ENCODE data around the gene ZNF841.
"Not testable (repeated sequence)": the region's sequence is repeated elsewhere in the genome, so short reads cannot be mapped to it uniquely, and the experiment has no call there.

Gene ZNF841

GRCh38 chr19:52099497-52100138, 4.1 kb upstream of the ZNF841 start:
- Mint-ChIP-seq H3K4me3 (no peak overlapping the region), H3K27ac (no peak overlapping the region), H3K36me3 (peaks cover 9% of the 10 kb centered on the region), H3K4me1 (peaks cover 7% of the 10 kb centered on the region), H3K9me3 (peaks cover 14% of the 10 kb centered on the region), H3K27me3 (no peaks in the 10 kb centered on the region)
- ATAC-seq: no peak

GRCh38 chr19:52096416-52096815, 851 bp upstream of the ZNF841 start:
- Mint-ChIP-seq H3K4me1 (peaks cover 31% of the 10 kb centered on the region), H3K36me3 (peaks cover 41% of the 10 kb centered on the region), H3K9me3 (peaks cover 26% of the 10 kb centered on the region), H3K27ac (peak overlapping the region; percentile 96)
- not testable (repeated sequence) for H3K27me3 Mint-ChIP-seq, ATAC-seq, H3K4me3 Mint-ChIP-seq

- peak overlapping the region; percentile 94 for H3K4me3 Mint-ChIP-seq
- H3K27me3 Mint-ChIP-seq: no peaks in the 10 kb centered on the region
- no peak for ATAC-seq
- H3K36me3 Mint-ChIP-seq: peaks cover 58% of the 10 kb centered on the region
- H3K4me1 Mint-ChIP-seq: peaks cover 42% of the 10 kb centered on the region
- H3K9me3 Mint-ChIP-seq: peaks cover 34% of the 10 kb centered on the region
- peak overlapping the region; percentile 96 for H3K27ac Mint-ChIP-seq
Observed at GRCh38 chr19:52094526-52095130, 937 bp downstream of the ZNF841 start.

- Mint-ChIP-seq H3K4me3 (no peak overlapping the region), H3K27ac (no peak overlapping the region), H3K9me3 (peaks cover 45% of the 10 kb centered on the region), H3K4me1 (peaks cover 12% of the 10 kb centered on the region), H3K27me3 (no peaks in the 10 kb centered on the region), H3K36me3 (peaks cover 98% of the 10 kb centered on the region)
- no peak for ATAC-seq
Observed at GRCh38 chr19:52086481-52086880, 9.1 kb downstream of the ZNF841 start.

- Mint-ChIP-seq H3K27me3 (no peaks in the 10 kb centered on the region), H3K27ac (no peak overlapping the region), H3K4me3 (no peak overlapping the region), H3K9me3 (peaks cover 44% of the 10 kb centered on the region), H3K36me3 (peaks cover 96% of the 10 kb centered on the region), H3K4me1 (no peaks in the 10 kb centered on the region)
- no peak for ATAC-seq
Observed at GRCh38 chr19:52070496-52070895, 25.1 kb downstream of the ZNF841 start.

- H3K27me3 Mint-ChIP-seq: no peaks in the 10 kb centered on the region
- H3K36me3 Mint-ChIP-seq: peaks cover 96% of the 10 kb centered on the region
- peaks cover 42% of the 10 kb centered on the region for H3K9me3 Mint-ChIP-seq
- ATAC-seq: no peak
- H3K27ac Mint-ChIP-seq: no peak overlapping the region
- H3K4me1 Mint-ChIP-seq: no peaks in the 10 kb centered on the region
- H3K4me3 Mint-ChIP-seq: no peak overlapping the region
Observed at GRCh38 chr19:52069653-52070052, 25.9 kb downstream of the ZNF841 start.

- peaks cover 89% of the 10 kb centered on the region for H3K36me3 Mint-ChIP-seq
- ATAC-seq: no peak
- H3K27me3 Mint-ChIP-seq: no peaks in the 10 kb centered on the region
- H3K4me1 Mint-ChIP-seq: no peaks in the 10 kb centered on the region
- H3K9me3 Mint-ChIP-seq: peaks cover 37% of the 10 kb centered on the region
- H3K27ac Mint-ChIP-seq: no peak overlapping the region
- no peak overlapping the region for H3K4me3 Mint-ChIP-seq
Observed at GRCh38 chr19:52066258-52066863, 29.2 kb downstream of the ZNF841 start.

- Mint-ChIP-seq H3K4me1 (no peaks in the 10 kb centered on the region), H3K36me3 (peaks cover 89% of the 10 kb centered on the region), H3K9me3 (peaks cover 38% of the 10 kb centered on the region), H3K27ac (no peak overlapping the region), H3K27me3 (no peaks in the 10 kb centered on the region), H3K4me3 (no peak overlapping the region)
- no peak for ATAC-seq
Observed at GRCh38 chr19:52065399-52065798, 30.2 kb downstream of the ZNF841 start.

- H3K27me3 Mint-ChIP-seq, H3K4me1 Mint-ChIP-seq, ATAC-seq, H3K27ac Mint-ChIP-seq, H3K4me3 Mint-ChIP-seq: not testable (repeated sequence)
- Mint-ChIP-seq H3K36me3 (peaks cover 69% of the 10 kb centered on the region), H3K9me3 (peaks cover 57% of the 10 kb centered on the region)
Observed at GRCh38 chr19:52056480-52056879, 39.1 kb downstream of the ZNF841 start.

GRCh38 chr19:52051736-52052135, 43.8 kb downstream of the ZNF841 start:
- peaks cover 46% of the 10 kb centered on the region for H3K9me3 Mint-ChIP-seq
- not testable (repeated sequence) for H3K4me3 Mint-ChIP-seq, ATAC-seq, H3K27ac Mint-ChIP-seq, H3K27me3 Mint-ChIP-seq
- H3K36me3 Mint-ChIP-seq: peaks cover 46% of the 10 kb centered on the region
- peaks cover 18% of the 10 kb centered on the region for H3K4me1 Mint-ChIP-seq

- Mint-ChIP-seq H3K36me3 (peaks cover 47% of the 10 kb centered on the region), H3K4me3 (peak within 1 kb of the TSS; percentile 92), H3K27me3 (no peaks in the 10 kb centered on the region)
Observed at GRCh38 chr19:52048555-52049501, 46.7 kb downstream of the ZNF841 start, which contains the start of gene ZNF432. TSS of gene ZNF432 (minus strand) at chr19:52048838. CDS start at chr19:52046868, 1,970 bp downstream.

GRCh38 chr19:52039169-52039568, 56.4 kb downstream of the ZNF841 start:
- Mint-ChIP-seq H3K9me3 (peaks cover 32% of the 10 kb centered on the region), H3K36me3 (peaks cover 91% of the 10 kb centered on the region), H3K4me1 (no peaks in the 10 kb centered on the region), H3K27ac (no peak overlapping the region), H3K27me3 (no peaks in the 10 kb centered on the region), H3K4me3 (no peak overlapping the region)
- no peak for ATAC-seq

More at GRCh38 chr19:52048555-52049501, 46.7 kb downstream of the ZNF841 start, which contains the start of gene ZNF432:
- Mint-ChIP-seq H3K4me1 (peaks cover 19% of the 10 kb centered on the region), H3K9me3 (peaks cover 25% of the 10 kb centered on the region), H3K27ac (peak within 1 kb of the TSS; percentile 96)
- peak; percentile 97 for ATAC-seq

GRCh38 chr19:52034051-52034728, 61.4 kb downstream of the ZNF841 start:
- Mint-ChIP-seq H3K27ac (no peak overlapping the region), H3K27me3 (no peaks in the 10 kb centered on the region), H3K36me3 (peaks cover 74% of the 10 kb centered on the region), H3K4me1 (no peaks in the 10 kb centered on the region), H3K9me3 (peaks cover 30% of the 10 kb centered on the region), H3K4me3 (no peak overlapping the region)
- ATAC-seq: no peak

- H3K4me1 Mint-ChIP-seq: peaks cover 25% of the 10 kb centered on the region
- peaks cover 60% of the 10 kb centered on the region for H3K36me3 Mint-ChIP-seq
- H3K27me3 Mint-ChIP-seq: no peaks in the 10 kb centered on the region
- ATAC-seq: peak; percentile 51
- peaks cover 15% of the 10 kb centered on the region for H3K9me3 Mint-ChIP-seq
- H3K27ac Mint-ChIP-seq: peak overlapping the region; percentile 98
- peak overlapping the region; percentile 94 for H3K4me3 Mint-ChIP-seq
Observed at GRCh38 chr19:52028780-52029123, 66.8 kb downstream of the ZNF841 start.

Measured in stimulated activated memory B cell treated with anti-CD40 and anti-IgM and Interleukin-4, amounts not matched to agents 10 μg/mL and 1 μg/mL and 100 μg/mL, for 72 hours (primary cell).